Stimulated activated CD4-positive, alpha-beta T cell treated with anti-CD3 and anti-CD28 coated beads, Interleukin-1b, Interleukin-23, amount 100 ng/mL, for 48 hours (primary cell): ENCODE measurements around the gene VEGFA.

ENCODE experiments used
- DNase-seq: peaks from one replicate; pipeline ENCODE4 v3.0.0-alpha.2; 2020

The VEGFA gene

GRCh38 chr6:43773980-43774775 is 4.2 kb downstream of the VEGFA start:
- no peak for DNase-seq

DNA sequence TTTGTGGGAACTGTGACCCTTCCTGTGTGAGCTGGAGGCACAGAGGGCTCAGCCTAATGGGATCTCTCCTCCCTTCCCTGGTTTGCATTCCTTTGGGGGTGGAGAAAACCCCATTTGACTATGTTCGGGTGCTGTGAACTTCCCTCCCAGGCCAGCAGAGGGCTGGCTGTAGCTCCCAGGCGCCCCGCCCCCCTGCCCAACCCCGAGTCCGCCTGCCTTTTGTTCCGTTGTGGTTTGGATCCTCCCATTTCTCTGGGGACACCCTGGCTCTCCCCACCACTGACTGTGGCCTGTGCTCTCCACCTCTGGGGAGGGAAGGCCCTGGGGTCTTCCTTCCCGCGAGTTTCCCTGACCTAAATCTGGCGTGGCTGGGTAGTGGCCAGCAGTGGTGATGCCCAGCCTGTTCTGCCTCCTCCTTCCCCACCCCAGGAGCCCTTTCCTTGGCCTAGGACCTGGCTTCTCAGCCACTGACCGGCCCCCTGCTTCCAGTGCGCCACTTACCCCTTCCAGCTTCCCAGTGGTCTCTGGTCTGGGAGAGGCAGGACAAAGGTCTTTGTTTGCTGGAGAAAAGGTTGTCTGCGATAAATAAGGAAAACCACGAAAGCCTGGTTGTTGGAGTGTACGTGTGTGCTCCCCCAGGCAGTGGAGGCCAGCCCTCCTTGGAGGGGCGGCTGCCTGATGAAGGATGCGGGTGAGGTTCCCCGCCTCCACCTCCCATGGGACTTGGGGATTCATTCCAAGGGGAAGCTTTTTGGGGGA is 4.9 kb downstream of the VEGFA start:
- peak; percentile 59 for DNase-seq

GRCh38 chr6:43775535-43775885 is 5.5 kb downstream of the VEGFA start:
- DNase-seq, result no peak

DNA sequence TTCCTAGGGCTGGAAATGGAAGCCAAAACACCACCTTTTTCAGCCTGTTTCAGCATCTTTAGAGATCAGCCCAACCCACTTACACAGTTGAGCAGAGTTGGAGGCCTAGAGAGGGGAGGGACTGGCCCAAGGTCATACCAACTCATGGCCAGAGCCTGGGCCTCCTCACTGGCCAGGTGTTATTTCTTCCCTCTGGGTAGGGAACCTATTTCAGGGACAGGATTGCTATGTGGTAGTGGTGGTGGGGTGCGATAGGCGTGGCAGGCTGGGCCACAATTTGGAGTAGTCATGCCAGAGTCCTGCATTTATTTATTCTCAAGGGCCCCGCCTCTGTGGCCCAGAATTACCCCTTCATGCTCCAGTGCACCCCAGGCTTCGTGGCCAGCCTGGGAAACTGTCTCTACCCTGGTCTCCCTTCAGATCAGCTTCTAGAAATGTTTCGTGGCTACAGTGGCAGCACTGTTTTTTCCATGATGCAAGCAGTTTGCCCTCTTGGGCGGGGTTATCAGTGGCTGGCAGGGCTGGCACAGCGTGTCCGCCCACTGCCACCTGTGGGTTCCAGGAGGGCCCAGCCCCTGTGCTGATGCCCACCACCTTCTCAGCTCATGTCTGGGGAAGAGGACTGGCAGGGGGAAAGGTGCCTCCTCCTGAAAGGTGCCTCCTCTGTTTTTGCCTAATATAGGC is 6.2 kb downstream of the VEGFA start:
- no peak for DNase-seq

GRCh38 chr6:43776799-43777776 is 7.1 kb downstream of the VEGFA start:
- DNase-seq, result no peak

GRCh38 chr6:43778131-43778855 is 8.3 kb downstream of the VEGFA start:
- no peak for DNase-seq

DNA sequence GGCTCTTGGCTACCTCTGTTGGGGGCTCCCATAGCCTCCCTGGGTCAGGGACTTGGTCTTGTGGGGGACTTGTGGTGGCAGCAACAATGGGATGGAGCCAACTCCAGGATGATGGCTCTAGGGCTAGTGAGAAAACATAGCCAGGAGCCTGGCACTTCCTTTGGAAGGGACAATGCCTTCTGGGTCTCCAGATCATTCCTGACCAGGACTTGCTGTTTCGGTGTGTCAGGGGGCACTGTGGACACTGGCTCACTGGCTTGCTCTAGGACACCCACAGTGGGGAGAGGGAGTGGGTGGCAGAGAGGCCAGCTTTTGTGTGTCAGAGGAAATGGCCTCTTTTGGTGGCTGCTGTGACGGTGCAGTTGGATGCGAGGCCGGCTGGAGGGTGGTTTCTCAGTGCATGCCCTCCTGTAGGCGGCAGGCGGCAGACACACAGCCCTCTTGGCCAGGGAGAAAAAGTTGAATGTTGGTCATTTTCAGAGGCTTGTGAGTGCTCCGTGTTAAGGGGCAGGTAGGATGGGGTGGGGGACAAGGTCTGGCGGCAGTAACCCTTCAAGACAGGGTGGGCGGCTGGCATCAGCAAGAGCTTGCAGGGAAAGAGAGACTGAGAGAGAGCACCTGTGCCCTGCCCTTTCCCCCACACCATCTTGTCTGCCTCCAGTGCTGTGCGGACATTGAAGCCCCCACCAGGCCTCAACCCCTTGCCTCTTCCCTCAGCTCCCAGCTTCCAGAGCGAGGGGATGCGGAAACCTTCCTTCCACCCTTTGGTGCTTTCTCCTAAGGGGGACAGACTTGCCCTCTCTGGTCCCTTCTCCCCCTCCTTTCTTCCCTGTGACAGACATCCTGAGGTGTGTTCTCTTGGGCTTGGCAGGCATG is 9.2 kb downstream of the VEGFA start:
- no peak for DNase-seq

GRCh38 chr6:43779852-43780236 is 9.8 kb downstream of the VEGFA start:
- no peak for DNase-seq

DNA sequence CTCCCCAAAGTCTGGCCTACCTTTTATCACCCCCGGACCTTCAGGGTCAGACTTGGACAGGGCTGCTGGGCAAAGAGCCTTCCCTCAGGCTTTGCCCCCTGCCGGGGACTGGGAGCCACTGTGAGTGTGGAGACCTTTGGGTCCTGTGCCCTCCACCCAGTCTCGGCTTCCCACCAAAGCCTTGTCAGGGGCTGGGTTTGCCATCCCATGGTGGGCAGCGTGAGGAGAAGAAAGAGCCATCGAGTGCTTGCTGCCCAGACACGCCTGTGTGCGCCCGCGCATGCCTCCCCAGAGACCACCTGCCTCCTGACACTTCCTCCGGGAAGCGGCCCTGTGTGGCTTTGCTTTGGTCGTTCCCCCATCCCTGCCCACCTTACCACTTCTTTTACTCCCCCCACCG is 10.3 kb downstream of the VEGFA start:
- no peak for DNase-seq

- no peak for DNase-seq
Measured at GRCh38 chr6:43780941-43781928, 11.2 kb downstream of the VEGFA start.

GRCh38 chr6:43781941-43782704 is 12.1 kb downstream of the VEGFA start:
- no peak for DNase-seq

DNA sequence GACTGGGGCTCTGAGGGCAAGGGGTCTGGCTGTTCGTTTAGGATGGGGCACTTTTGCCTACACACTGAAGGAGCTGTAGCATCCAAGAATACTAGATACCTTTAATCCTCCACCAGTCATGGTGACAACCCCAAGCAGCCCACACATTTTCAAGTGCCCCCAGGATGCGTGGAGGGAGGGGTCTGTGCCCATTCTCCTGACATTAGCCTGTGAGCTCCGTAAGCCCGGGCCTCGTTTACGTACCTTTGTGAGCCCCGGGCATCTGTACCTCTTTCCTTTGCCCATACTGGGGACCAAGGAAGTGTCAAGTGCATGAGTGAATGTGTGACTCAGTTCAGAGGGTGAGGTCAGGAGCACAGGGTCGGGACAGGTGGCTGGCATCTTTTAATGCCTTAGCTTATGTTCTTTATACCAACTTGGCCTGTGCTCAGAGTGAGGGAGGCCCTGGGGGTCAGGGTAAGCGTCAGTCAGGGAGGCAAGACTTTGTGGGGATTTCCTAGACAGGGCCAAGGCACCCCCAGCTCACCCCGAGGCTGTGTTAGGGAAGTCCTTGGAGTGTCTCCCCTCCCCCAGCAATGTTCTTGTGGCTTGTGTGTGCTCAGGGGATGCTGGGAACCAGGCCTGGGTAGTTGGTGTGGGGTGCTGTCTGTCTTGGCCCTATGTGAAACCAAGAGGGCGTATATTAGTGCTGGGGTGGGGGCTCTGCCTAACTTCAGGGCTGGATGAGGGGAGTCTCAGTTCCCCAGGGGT is 12.9 kb downstream of the VEGFA start:
- DNase-seq, result no peak

DNA sequence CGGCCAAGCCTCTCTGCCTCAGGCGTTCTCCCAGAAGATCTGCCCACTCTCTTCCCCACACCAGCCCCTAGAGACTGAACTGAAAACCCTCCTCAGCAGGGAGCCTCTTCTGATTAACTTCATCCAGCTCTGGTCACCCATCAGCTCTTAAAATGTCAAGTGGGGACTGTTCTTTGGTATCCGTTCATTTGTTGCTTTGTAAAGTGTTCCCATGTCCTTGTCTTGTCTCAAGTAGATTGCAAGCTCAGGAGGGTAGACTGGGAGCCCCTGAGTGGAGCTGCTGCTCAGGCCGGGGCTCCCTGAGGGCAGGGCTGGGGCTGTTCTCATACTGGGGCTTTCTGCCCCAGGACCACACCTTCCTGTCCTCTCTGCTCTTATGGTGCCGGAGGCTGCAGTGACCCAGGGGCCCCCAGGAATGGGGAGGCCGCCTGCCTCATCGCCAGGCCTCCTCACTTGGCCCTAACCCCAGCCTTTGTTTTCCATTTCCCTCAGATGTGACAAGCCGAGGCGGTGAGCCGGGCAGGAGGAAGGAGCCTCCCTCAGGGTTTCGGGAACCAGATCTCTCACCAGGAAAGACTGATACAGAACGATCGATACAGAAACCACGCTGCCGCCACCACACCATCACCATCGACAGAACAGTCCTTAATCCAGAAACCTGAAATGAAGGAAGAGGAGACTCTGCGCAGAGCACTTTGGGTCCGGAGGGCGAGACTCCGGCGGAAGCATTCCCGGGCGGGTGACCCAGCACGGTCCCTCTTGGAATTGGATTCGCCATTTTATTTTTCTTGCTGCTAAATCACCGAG is 14.2 kb downstream of the VEGFA start:
- no peak for DNase-seq

- no peak for DNase-seq
Measured at GRCh38 chr6:43785220-43785752, 15.3 kb downstream of the VEGFA start.

GRCh38 chr6:43785904-43786303 is 15.9 kb downstream of the VEGFA start:
- no peak for DNase-seq

DNA sequence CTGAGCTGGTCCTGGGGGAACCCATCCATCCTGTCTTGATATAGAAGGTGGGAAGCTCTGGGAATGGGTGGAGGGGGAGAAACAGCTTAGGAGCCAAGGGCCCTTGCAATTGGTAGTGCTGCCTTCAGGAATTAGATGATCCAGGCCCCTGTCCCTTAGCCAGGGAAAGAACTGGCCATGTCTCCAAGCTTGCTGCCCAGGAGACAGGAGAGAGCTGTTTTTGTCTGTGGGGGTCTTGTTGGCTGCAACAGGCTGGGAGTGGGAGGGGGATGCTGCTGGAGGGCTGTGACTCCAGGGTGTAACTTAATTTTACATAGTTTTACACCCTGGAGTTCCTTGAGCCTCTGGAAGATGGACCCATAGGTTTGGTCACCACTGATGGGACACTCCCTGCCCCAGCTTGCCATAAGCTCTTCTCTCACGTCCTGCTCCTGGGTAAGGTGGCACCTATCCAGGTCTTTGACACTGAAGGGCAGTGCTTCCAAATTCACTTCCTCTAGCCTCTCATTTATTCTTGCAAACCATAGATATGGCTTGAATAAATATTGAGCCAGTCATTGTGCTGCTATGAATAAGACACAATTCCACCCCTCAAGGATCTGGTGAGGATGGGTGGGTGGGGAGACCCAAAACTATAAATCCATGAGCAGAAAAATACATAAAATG is 16.8 kb downstream of the VEGFA start:
- no peak for DNase-seq
